Right forelimb (tissue), 1 donor: ENCODE results near the gene PRPF6.
"Not testable (repeated sequence)": the region's sequence is repeated elsewhere in the genome, so short reads cannot be mapped to it uniquely, and the experiment has no call there.

ENCODE experiments used
- DNase-seq: peaks from one replicate; pipeline ENCODE4 v3.0.0-alpha.2; 2018

Gene PRPF6

GRCh38 chr20:63976980-63977738 is 3.8 kb upstream of the PRPF6 start:
- DNase-seq = no peak

GRCh38 chr20:63977739-63978276 is 3.1 kb upstream of the PRPF6 start:
- no peak for DNase-seq

- DNase-seq = no peak
Observed at GRCh38 chr20:63978319-63979228, 2.4 kb upstream of the PRPF6 start.

- DNase-seq = no peak
Observed at GRCh38 chr20:63979229-63979556, 1.7 kb upstream of the PRPF6 start.

- peak; percentile 87 for DNase-seq
Observed at GRCh38 chr20:63979557-63980316, 1.2 kb upstream of the PRPF6 start, which contains the start of gene SAMD10. TSS of gene SAMD10 (minus strand) at chr20:63979642. CDS start at chr20:63979467, 175 bp downstream.

- DNase-seq = no peak
Observed at GRCh38 chr20:63980317-63980805, 571 bp upstream of the PRPF6 start.

GRCh38 chr20:63982937-63983336 is 2.0 kb downstream of the PRPF6 start:
- DNase-seq = no peak

GRCh38 chr20:64000906-64001305 is 20.0 kb downstream of the PRPF6 start:
- no peak for DNase-seq

- DNase-seq = no peak
Observed at GRCh38 chr20:64001607-64002011, 20.7 kb downstream of the PRPF6 start.

- no peak for DNase-seq
Observed at GRCh38 chr20:64003960-64004725, 23.2 kb downstream of the PRPF6 start.

GRCh38 chr20:64005394-64005793 is 24.5 kb downstream of the PRPF6 start:
- no peak for DNase-seq

- DNase-seq = no peak
Observed at GRCh38 chr20:64006490-64006889, 25.6 kb downstream of the PRPF6 start.

- DNase-seq = no peak
Observed at GRCh38 chr20:64006902-64007301, 26.0 kb downstream of the PRPF6 start.

GRCh38 chr20:64009811-64010387 is 29.0 kb downstream of the PRPF6 start:
- no peak for DNase-seq

GRCh38 chr20:64010711-64011237 is 29.8 kb downstream of the PRPF6 start:
- DNase-seq = no peak

GRCh38 chr20:64011366-64011779 is 30.4 kb downstream of the PRPF6 start:
- DNase-seq = no peak

GRCh38 chr20:64012385-64013154 is 31.6 kb downstream of the PRPF6 start:
- DNase-seq = not testable (repeated sequence)

- no peak for DNase-seq
Observed at GRCh38 chr20:64015635-64016034, 34.7 kb downstream of the PRPF6 start.

- DNase-seq = no peak
Observed at GRCh38 chr20:64021124-64021975, 40.4 kb downstream of the PRPF6 start.
